Naive B cell (primary cell): ENCODE data around the gene NCKAP5. TPM values are rescaled to one million over a fixed set of nuclear protein-coding genes. Genes with fewer than 3 reads are reported as not detected.

Source experiments
- ATAC-seq, 2 donors: fragments of 150-1000 bp; cut with Tn5 transposase; 2 replicates each; pipeline ENCODE4 v1.10.0; 2021; ENCODE audit warnings: low read depth in 2 of 2, mild to moderate bottlenecking in 2 of 2, moderate library complexity in 2 of 2
- DNase-seq: peaks from one replicate; pipeline ENCODE4 v3.0.0; 2022
- H3K27ac Mint-ChIP-seq, 6 donors: one replicate each; pipeline ENCODE4 v1.8.0; 2020 to 2022; ENCODE audit warnings: mild to moderate bottlenecking in 6 of 6, mixed read lengths in 6 of 6, moderate library complexity in 5 of 6, inconsistent platforms in 2 of 6
- H3K27me3 Mint-ChIP-seq, 3 donors: one replicate each; pipeline ENCODE4 v1.8.0; 2021 to 2022; ENCODE audit warnings: mixed read lengths in 3 of 3, mild to moderate bottlenecking in 1 of 3
- H3K36me3 Mint-ChIP-seq, 2 donors: one replicate each; pipeline ENCODE4 v1.8.0; 2020 to 2022; ENCODE audit warnings: mixed read lengths in 2 of 2, inconsistent platforms in 1 of 2, mild to moderate bottlenecking in 1 of 2
- H3K4me1 Mint-ChIP-seq, 3 donors: one replicate each; pipeline ENCODE4 v1.8.0; 2020 to 2022; ENCODE audit warnings: mixed read lengths in 3 of 3, inconsistent platforms in 1 of 3, mild to moderate bottlenecking in 1 of 3, moderate library complexity in 1 of 3
- H3K4me3 Mint-ChIP-seq, 8 donors: one replicate each; pipeline ENCODE4 v1.8.0; 2020 to 2022; ENCODE audit warnings: mild to moderate bottlenecking in 8 of 8, mixed read lengths in 8 of 8, moderate library complexity in 8 of 8, inconsistent platforms in 2 of 8
- H3K9me3 Mint-ChIP-seq, 7 donors: one replicate each; pipeline ENCODE4 v1.8.0; 2020 to 2022; ENCODE audit warnings: mixed read lengths in 7 of 7, mild to moderate bottlenecking in 5 of 7, inconsistent platforms in 2 of 7, moderate library complexity in 1 of 7
- polyA plus RNA-seq, 6 donors: library from polyadenylated mRNA; unstranded; fragments of 300-500 nt; fragmentation: Illumina TruSeq; gene quantifications; one replicate each; pipeline ENCODE4 v1.2.3, GENCODE V29; 2021; ENCODE audit warnings: low read depth in 6 of 6

Gene NCKAP5
- polyA plus RNA-seq, 6 donors from 2014 or later, result 0.10 to 0.21 TPM; not detected in 4

DNA sequence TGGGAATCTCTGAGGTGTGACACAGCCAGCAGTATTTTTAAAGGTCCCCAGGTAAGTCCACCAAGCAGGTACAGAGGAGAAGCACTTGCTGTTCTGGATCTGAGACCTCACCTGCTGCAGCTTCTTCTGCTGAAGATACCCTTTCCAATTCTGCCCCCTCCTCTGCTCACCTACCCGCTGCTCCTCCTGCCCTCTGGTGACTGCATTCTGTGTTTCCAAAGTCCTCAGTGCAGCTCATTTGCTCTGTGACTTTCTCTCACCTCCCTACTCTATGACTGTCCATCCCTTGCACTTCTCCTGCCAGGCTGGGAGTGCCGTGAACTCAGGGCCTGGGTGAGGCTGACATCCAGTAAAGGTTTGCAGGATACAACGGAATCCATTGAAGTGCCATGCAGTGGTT is 693.1 kb downstream of the NCKAP5 start:
- H3K4me3 Mint-ChIP-seq, result no peak overlapping the region
- ATAC-seq, result no peak
- H3K27me3 Mint-ChIP-seq, result no peaks in the 10 kb centered on the region
- peaks cover 0 to 9% (median 0%) of the 10 kb centered on the region in 7 donors for H3K9me3 Mint-ChIP-seq
- no peak for DNase-seq
- H3K27ac Mint-ChIP-seq, result no peak overlapping the region
- no peaks in the 10 kb centered on the region for H3K36me3 Mint-ChIP-seq
- H3K4me1 Mint-ChIP-seq, result no peaks in the 10 kb centered on the region

DNA sequence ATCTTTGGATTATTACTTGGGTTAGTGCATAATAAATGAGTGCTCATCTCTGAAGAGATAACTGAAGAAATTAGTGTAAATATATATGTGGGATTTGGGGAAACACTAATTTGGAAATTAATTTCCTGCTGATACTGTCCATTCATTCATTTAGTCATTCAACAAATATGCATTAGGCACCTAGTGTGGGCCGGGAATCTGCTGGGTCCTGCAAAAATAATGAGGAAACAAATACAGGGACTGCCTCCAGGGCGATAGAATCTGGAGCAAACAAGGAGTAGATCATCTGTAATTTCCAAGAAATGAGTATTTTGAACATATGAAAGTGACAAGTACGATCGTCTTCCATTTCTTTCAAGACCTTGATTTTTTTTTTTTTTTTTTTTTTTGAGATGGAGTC is 694.5 kb downstream of the NCKAP5 start:
- ATAC-seq, result no peak

DNA sequence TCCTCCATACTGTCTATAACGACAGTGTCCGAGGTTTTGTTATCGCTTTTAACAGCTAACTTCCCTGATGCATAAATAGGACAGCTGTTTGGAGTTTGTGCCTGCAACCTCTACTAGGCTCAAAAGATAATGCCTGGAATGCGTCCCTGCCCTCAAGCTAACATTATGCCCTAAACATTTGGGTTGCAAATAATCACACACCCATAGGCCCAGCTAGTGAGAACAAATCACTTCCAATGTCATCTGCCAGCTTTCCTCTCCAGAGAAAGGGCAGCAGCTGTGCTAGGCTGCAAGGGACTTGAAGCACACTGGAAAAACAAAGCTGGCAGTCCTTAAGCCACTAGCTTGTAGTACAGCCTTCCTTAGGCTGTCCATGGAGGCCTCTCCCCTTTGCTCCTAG is 696.4 kb downstream of the NCKAP5 start:
- Mint-ChIP-seq H3K4me3 (no peak overlapping the region), H3K27ac (no peak overlapping the region), H3K4me1 (no peaks in the 10 kb centered on the region), H3K9me3 (peaks cover 0 to 3% (median 0%) of the 10 kb centered on the region in 7 donors), H3K27me3 (no peaks in the 10 kb centered on the region), H3K36me3 (no peaks in the 10 kb centered on the region)
- DNase-seq (no peak), ATAC-seq (no peak)

More for the DNA sequence above, 694.5 kb downstream of the NCKAP5 start:
- Mint-ChIP-seq H3K4me3 (no peak overlapping the region), H3K27ac (no peak overlapping the region), H3K36me3 (no peaks in the 10 kb centered on the region), H3K4me1 (no peaks in the 10 kb centered on the region), H3K27me3 (no peaks in the 10 kb centered on the region), H3K9me3 (peaks cover 0 to 9% (median 0%) of the 10 kb centered on the region in 7 donors)
- DNase-seq, result no peak

DNA sequence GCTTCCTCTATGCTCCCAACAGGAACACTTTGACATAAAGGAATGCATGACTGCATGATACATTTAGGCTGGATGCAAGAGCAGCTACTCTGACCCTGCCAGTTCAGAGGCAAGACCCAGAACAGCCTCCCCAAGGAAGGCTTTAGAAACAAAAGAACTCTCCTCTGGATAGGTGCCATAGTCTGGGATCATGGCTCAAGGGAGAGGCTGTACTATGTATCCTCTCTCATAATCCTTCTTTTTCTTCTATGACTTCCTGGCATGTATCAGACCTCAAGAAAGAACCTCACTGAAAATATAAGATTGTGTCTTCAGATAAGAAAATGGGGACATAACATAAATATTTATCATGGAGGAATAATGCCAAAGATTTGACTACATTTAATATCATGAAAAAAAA is 704.3 kb downstream of the NCKAP5 start:
- Mint-ChIP-seq H3K4me1 (no peaks in the 10 kb centered on the region), H3K36me3 (no peaks in the 10 kb centered on the region), H3K9me3 (peaks cover 0 to 7% (median 0%) of the 10 kb centered on the region in 7 donors), H3K27me3 (peaks cover 0 to 4% (median 0%) of the 10 kb centered on the region in 3 donors), H3K27ac (no peak overlapping the region), H3K4me3 (no peak overlapping the region)
- ATAC-seq (no peak), DNase-seq (no peak)

DNA sequence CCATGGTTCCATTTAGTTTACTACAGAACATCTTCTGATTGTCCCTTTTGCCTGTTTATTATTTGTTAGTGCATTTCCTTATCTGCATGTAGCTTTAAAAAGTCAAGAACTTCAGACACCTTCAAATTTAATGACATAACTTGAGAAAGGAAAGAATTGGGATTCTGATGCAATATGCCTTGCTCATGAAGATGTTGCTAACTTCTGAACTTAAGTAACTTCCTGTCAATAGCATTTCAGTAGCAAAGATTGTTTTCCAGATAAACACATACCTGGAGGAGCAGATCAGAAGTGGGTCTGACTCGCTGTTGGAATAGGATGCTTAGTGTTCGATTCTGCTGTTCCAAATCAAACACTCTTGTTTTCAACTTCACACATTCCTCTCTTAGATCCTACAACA is 708.0 kb downstream of the NCKAP5 start:
- Mint-ChIP-seq H3K27ac (no peak overlapping the region), H3K9me3 (peaks cover 0 to 7% (median 0%) of the 10 kb centered on the region in 7 donors), H3K4me3 (no peak overlapping the region), H3K4me1 (no peaks in the 10 kb centered on the region), H3K36me3 (no peaks in the 10 kb centered on the region), H3K27me3 (peaks cover 0 to 4% (median 0%) of the 10 kb centered on the region in 3 donors)
- no peak for ATAC-seq
- DNase-seq, result no peak

DNA sequence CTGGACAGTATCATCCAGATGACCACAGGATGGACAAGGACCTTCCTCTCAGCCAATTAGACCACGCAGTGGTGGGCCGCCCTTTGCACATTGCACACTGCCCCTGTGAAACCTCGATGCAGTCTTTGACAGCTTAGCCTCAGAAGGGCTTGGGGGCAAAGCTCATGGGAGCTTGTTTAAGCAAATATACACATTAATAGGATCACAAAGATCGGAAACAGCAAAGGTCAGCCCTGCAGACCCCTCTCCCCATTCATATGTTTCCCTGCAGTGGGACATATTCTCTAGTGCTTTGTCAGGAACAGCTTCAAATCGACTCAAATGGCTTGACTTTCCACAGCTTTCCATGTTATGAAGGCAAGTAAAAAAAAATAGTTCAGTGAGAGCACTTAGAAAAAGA is 708.7 kb downstream of the NCKAP5 start:
- ATAC-seq, result no peak
- DNase-seq, result no peak
- no peaks in the 10 kb centered on the region for H3K36me3 Mint-ChIP-seq
- peaks cover 0 to 4% (median 0%) of the 10 kb centered on the region in 3 donors for H3K27me3 Mint-ChIP-seq
- H3K27ac Mint-ChIP-seq, result no peak overlapping the region
- peaks cover 0 to 7% (median 0%) of the 10 kb centered on the region in 7 donors for H3K9me3 Mint-ChIP-seq
- no peak overlapping the region for H3K4me3 Mint-ChIP-seq
- no peaks in the 10 kb centered on the region for H3K4me1 Mint-ChIP-seq

DNA sequence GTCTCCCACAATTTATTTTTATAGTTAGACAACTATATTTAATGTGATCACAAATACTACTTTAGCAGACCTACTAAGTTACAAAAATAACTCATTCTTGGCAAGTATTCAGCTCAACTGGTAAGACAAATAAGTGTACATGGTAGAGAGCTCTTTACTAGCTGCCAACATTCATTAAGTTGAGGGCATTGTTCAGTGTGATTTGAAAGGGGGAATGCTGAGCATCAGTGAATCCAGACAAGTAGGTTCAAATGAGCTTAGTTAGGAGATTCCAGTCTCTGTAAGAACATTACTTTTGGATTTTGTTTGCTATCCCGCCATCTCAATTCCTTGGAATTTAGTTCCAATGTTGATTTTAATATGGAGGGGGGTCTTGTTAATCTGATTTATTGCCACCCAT is 710.9 kb downstream of the NCKAP5 start:
- ATAC-seq, result no peak
- no peak for DNase-seq
- no peaks in the 10 kb centered on the region for H3K4me1 Mint-ChIP-seq
- no peaks in the 10 kb centered on the region for H3K36me3 Mint-ChIP-seq
- no peaks in the 10 kb centered on the region for H3K27me3 Mint-ChIP-seq
- H3K9me3 Mint-ChIP-seq, result peaks cover 0 to 5% (median 0%) of the 10 kb centered on the region in 7 donors
- H3K4me3 Mint-ChIP-seq, result no peak overlapping the region
- peak overlapping the region in 1 of 6 donors; percentile 2 for H3K27ac Mint-ChIP-seq

DNA sequence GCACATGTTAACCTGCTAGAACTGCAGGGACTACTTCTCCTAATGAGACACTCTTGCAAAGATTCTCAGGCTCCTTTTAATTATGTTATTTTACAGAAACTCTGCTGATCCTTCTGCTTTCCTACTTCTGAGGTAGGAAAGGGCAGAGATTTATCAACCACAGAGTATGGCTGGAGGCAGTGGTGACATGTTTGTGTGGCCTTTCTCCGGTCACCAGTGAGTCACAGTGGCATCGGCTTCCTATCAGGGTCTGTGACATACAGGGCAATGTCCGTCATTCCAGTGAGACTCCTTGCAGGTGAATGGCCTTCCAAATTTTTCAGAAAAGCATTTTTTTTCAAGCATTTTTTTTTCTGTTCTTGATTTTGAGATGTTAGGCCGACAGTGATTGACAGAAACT is 717.6 kb downstream of the NCKAP5 start:
- ATAC-seq (no peak), DNase-seq (no peak)
- H3K27me3 Mint-ChIP-seq, result peaks cover 0 to under 1% (median 0%) of the 10 kb centered on the region in 3 donors
- H3K4me1 Mint-ChIP-seq, result no peaks in the 10 kb centered on the region
- H3K36me3 Mint-ChIP-seq, result no peaks in the 10 kb centered on the region
- no peak overlapping the region for H3K27ac Mint-ChIP-seq
- no peaks in the 10 kb centered on the region for H3K9me3 Mint-ChIP-seq
- no peak overlapping the region for H3K4me3 Mint-ChIP-seq

DNA sequence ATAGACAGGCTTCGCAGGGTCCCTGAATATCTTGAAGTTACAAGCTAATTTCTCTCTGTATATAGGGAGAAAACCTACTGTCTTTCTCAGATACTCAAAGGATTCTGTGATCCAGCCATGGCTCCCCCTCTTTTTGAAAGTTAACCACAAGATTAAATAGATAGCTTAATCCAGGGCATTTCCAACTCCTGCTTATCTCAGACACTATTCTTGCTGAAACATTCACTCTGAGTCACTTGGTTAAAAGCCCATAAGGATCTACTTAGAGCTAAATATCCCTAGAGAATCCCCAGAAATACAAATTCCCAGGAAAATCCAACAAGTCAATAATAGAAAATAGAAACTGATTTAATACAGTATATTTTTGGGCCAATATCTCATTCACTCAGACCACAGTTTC is 719.1 kb downstream of the NCKAP5 start:
- H3K4me1 Mint-ChIP-seq, result no peaks in the 10 kb centered on the region
- H3K27me3 Mint-ChIP-seq, result peaks cover 0 to 4% (median 0%) of the 10 kb centered on the region in 3 donors
- no peaks in the 10 kb centered on the region for H3K9me3 Mint-ChIP-seq
- no peak for DNase-seq
- no peak overlapping the region for H3K27ac Mint-ChIP-seq
- no peak overlapping the region for H3K4me3 Mint-ChIP-seq
- ATAC-seq, result no peak
- no peaks in the 10 kb centered on the region for H3K36me3 Mint-ChIP-seq

DNA sequence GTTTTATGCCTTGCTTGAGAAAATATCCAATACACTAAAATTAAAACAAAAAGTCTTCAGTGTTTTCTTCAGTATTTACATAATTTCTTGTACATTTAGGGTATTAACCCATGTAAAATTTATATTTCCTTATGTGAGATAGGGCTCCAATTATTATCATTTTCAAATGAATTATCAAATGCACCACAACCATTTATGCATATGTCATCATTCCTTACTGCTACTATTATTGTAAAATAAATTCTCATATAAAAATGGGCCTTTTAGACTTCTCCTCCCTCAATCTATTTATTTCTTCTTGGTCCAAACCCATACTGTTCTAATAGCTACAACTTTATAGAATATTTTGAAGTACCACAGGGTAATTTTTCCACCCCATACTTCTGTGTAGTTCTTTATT is 722.9 kb downstream of the NCKAP5 start:
- Mint-ChIP-seq H3K27ac (no peak overlapping the region), H3K4me1 (no peaks in the 10 kb centered on the region), H3K36me3 (no peaks in the 10 kb centered on the region), H3K9me3 (peaks cover 0 to under 1% (median 0%) of the 10 kb centered on the region in 7 donors), H3K27me3 (peaks cover 0 to 4% (median 0%) of the 10 kb centered on the region in 3 donors), H3K4me3 (no peak overlapping the region)
- no peak for ATAC-seq
- DNase-seq, result no peak

DNA sequence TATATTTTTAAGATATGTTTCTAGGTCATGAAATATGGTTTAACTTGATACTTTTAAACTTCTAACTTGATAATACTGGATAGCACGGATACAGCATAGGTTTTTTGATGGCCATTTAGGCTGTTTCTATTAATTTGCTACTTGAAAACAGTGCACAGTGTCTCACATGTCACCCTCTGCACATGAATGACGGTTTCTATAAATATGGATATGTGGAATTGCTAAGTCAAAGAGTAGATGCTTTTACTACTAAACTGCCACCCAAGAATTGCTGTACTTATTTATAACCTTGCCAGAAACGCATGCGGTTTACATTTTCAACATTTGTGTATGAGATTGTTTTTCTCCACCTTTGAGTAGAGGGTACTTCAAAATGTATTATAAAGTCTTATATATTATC is 723.7 kb downstream of the NCKAP5 start:
- H3K27ac Mint-ChIP-seq, result no peak overlapping the region

DNA sequence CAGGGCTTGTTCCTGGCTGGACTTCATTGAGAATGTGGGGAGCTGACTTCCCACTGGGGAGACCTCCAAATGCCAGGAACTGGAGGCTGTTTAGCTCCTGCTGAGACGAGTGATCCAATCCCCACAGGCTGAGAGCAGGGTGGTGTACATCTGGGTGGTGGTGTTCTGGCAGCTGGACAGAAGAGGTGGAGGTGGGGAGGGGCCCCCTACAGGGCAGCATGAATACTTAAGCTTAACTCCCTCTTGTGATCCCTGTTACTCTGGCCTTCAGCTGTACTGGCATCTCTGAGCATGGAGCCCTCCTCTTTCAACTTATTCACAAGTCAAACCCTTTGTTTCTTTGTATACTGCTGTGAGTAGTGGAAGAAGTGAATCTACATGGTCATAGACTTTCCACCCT is 730.5 kb downstream of the NCKAP5 start:
- Mint-ChIP-seq H3K9me3 (peaks cover 5 to 30% (median 12%) of the 10 kb centered on the region in 7 donors), H3K36me3 (no peaks in the 10 kb centered on the region)

More for the DNA sequence above, 723.7 kb downstream of the NCKAP5 start:
- H3K4me3 Mint-ChIP-seq, result no peak overlapping the region
- no peaks in the 10 kb centered on the region for H3K4me1 Mint-ChIP-seq
- no peak for ATAC-seq
- peaks cover 0 to 4% (median 0%) of the 10 kb centered on the region in 3 donors for H3K27me3 Mint-ChIP-seq
- H3K36me3 Mint-ChIP-seq, result no peaks in the 10 kb centered on the region
- no peak for DNase-seq
- H3K9me3 Mint-ChIP-seq, result peaks cover 0 to 3% (median 0%) of the 10 kb centered on the region in 7 donors

DNA sequence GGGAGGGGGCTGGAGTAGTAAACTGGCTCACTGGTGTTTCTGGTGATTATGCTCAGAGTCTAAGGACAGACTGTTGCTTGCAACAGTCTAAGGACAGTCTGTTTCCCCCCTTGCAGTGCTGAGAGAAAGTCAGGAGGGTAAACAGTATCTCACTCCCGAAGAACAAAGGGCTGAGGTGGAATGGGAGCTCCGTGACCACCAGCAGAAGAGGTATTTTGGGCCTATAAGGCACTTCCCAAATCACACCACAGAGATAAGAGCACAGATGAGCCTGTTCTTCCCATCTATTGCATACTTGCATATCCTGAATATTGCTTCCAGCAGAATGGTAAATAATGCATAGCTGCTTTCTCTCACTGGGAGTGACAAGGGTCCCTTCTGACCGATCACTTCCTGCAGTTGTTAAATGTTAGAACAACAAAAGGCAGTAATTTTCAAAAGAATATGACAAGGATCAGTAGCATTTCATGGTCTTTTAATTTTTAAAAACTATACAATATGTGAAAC is 737.9 kb downstream of the NCKAP5 start:
- H3K27me3 Mint-ChIP-seq, result no peaks in the 10 kb centered on the region
- no peaks in the 10 kb centered on the region for H3K36me3 Mint-ChIP-seq
- H3K4me1 Mint-ChIP-seq, result no peaks in the 10 kb centered on the region
- no peak for DNase-seq
- H3K9me3 Mint-ChIP-seq, result peaks cover 0 to 23% (median 10%) of the 10 kb centered on the region in 7 donors
- ATAC-seq, result no peak
- no peak overlapping the region for H3K27ac Mint-ChIP-seq
- H3K4me3 Mint-ChIP-seq, result no peak overlapping the region

More for the DNA sequence above, 730.5 kb downstream of the NCKAP5 start:
- no peaks in the 10 kb centered on the region for H3K4me1 Mint-ChIP-seq
- no peak overlapping the region for H3K4me3 Mint-ChIP-seq
- ATAC-seq (no peak), DNase-seq (no peak)
- H3K27me3 Mint-ChIP-seq, result no peaks in the 10 kb centered on the region
- H3K27ac Mint-ChIP-seq, result no peak overlapping the region

DNA sequence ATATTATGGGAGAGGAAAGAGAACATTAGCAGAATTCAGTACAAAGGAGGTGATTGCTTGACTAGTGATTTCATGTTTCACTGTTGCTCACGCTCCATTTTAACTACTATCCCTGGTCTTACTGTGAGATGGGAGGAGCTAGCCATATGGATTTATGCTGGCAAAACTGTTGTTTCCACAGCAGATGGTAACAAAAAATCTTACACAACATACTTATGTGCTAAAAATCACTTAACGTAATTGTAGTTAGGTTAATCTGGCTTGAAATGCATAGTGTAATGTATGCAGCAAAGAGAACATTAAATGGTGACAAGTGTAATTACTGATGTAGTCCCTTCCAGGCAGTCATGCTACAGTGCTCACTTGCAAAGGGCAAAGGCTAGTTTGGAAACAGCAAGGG is 742.7 kb downstream of the NCKAP5 start:
- no peak overlapping the region for H3K27ac Mint-ChIP-seq
- H3K27me3 Mint-ChIP-seq, result no peaks in the 10 kb centered on the region
- DNase-seq, result no peak
- H3K36me3 Mint-ChIP-seq, result no peaks in the 10 kb centered on the region
- no peak overlapping the region for H3K4me3 Mint-ChIP-seq
- no peak for ATAC-seq
- peaks cover 0 to 12% (median 1%) of the 10 kb centered on the region in 7 donors for H3K9me3 Mint-ChIP-seq
- no peaks in the 10 kb centered on the region for H3K4me1 Mint-ChIP-seq

DNA sequence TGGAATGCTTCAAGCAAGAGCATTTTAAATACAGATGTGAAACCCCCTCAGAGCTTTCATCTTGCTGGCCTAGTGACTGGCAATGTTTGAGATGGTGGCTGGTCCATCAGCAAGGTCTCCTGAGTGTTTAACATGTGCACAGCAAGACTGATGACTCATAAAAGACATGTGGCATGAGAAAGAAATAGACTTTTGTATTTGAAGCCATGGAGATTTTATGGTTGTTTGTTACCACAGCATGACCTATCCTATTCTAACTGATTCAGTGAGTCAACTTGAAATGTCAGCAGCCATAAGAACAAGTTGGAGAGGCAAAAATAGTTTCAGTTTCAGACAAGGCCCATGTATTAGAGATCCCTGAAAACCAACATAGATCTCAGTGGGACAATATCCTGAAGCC is 743.5 kb downstream of the NCKAP5 start:
- ATAC-seq (no peak), DNase-seq (no peak)
- H3K4me3 Mint-ChIP-seq, result no peak overlapping the region
- no peaks in the 10 kb centered on the region for H3K4me1 Mint-ChIP-seq
- H3K9me3 Mint-ChIP-seq, result peaks cover 0 to 12% (median 1%) of the 10 kb centered on the region in 7 donors
- no peaks in the 10 kb centered on the region for H3K27me3 Mint-ChIP-seq
- no peaks in the 10 kb centered on the region for H3K36me3 Mint-ChIP-seq
- H3K27ac Mint-ChIP-seq, result no peak overlapping the region
